Stimulated activated CD8-positive, alpha-beta memory T cell treated with anti-CD3 and anti-CD28 coated beads, Interleukin-7, amount 100 ng/mL, for 4 hours (primary cell): ENCODE measurements around the gene CDH20.

Experiments used
- DNase-seq, 2 donors: peaks; one replicate each; pipeline ENCODE4 v3.0.0-alpha.2; 2020; ENCODE audit warnings: low read depth in 2 of 2

CDH20 gene

GRCh38 chr18:61426492-61427053, 93.3 kb downstream of the CDH20 start:
- DNase-seq, result no peak

GRCh38 chr18:61428266-61428665, 95.0 kb downstream of the CDH20 start:
- no peak for DNase-seq

GRCh38 chr18:61432590-61432989, 99.4 kb downstream of the CDH20 start:
- no peak for DNase-seq

GRCh38 chr18:61435064-61435652, 101.9 kb downstream of the CDH20 start:
- DNase-seq, result no peak

- DNase-seq, result no peak
These were observed 110.0 kb downstream of the CDH20 start for GRCh38 chr18:61443081-61443725.

GRCh38 chr18:61448316-61448715, 115.1 kb downstream of the CDH20 start:
- DNase-seq, result no peak

- no peak for DNase-seq
These were observed 126.8 kb downstream of the CDH20 start for GRCh38 chr18:61459896-61460648.

- DNase-seq, result no peak
These were observed 131.4 kb downstream of the CDH20 start for GRCh38 chr18:61464551-61465142.

GRCh38 chr18:61466736-61467135, 133.5 kb downstream of the CDH20 start:
- no peak for DNase-seq

- no peak for DNase-seq
These were observed 136.9 kb downstream of the CDH20 start for GRCh38 chr18:61470031-61470674.

- no peak for DNase-seq
These were observed 138.3 kb downstream of the CDH20 start for GRCh38 chr18:61471541-61471940.

GRCh38 chr18:61471942-61472341, 138.7 kb downstream of the CDH20 start:
- DNase-seq, result no peak

GRCh38 chr18:61474341-61474740, 141.1 kb downstream of the CDH20 start:
- DNase-seq, result no peak

- DNase-seq, result no peak
These were observed 141.7 kb downstream of the CDH20 start for GRCh38 chr18:61474918-61475317.

GRCh38 chr18:61475931-61476330, 142.7 kb downstream of the CDH20 start:
- DNase-seq, result no peak

- no peak for DNase-seq
These were observed 156.1 kb downstream of the CDH20 start for GRCh38 chr18:61489334-61489733.

- no peak for DNase-seq
These were observed 163.1 kb downstream of the CDH20 start for GRCh38 chr18:61496374-61496773.

- no peak for DNase-seq
These were observed 164.2 kb downstream of the CDH20 start for GRCh38 chr18:61497422-61497821.

GRCh38 chr18:61502472-61502871, 169.2 kb downstream of the CDH20 start:
- DNase-seq, result no peak

GRCh38 chr18:61503688-61504087, 170.5 kb downstream of the CDH20 start:
- no peak for DNase-seq

GRCh38 chr18:61528961-61529360, 195.7 kb downstream of the CDH20 start:
- DNase-seq, result no peak

- no peak for DNase-seq
These were observed 197.5 kb downstream of the CDH20 start for GRCh38 chr18:61530681-61531080.
